Body of pancreas (tissue), 4 donors: ENCODE results near the gene ARG2. TPM values are rescaled to one million over a fixed set of nuclear protein-coding genes. Genes with fewer than 3 reads are reported as not detected.

ENCODE experiments used
- ATAC-seq: fragments of 150-250 bp; one replicate; pipeline ENCODE4 v1.9.1; 2016
- DNase-seq, 4 donors: peaks; one replicate each; pipeline ENCODE4 v3.0.0-alpha.2; 2019
- H3K27ac ChIP-seq, 4 donors: fragments of 200-600 bp; sonication (generic); 1 replicate in 3 of 4; 2 replicates in 1 of 4; pipeline versions ENCODE4 v1.5.1 to v1.6.1; 2016 to 2019; ENCODE audit warnings: mild to moderate bottlenecking in 1 of 4, mixed read lengths in 1 of 4, moderate library complexity in 1 of 4
- H3K27me3 ChIP-seq, 2 donors: fragments of 200-600 bp; sonication (generic); one replicate each; pipeline ENCODE4 v1.6.0; 2016; ENCODE audit warnings: mild to moderate bottlenecking in 1 of 2
- H3K36me3 ChIP-seq, 2 donors: fragments of 200-600 bp; sonication (generic); replicated peaks in 1 of 2; 2 replicates each; pipeline ENCODE4 v1.5.1; 2016; ENCODE audit warnings: low read depth in 2 of 2; ENCODE audit not compliant: insufficient read depth in 1 of 2
- H3K4me1 ChIP-seq: fragments of 200-600 bp; sonication (generic); one replicate; pipeline ENCODE4 v1.6.0; 2016
- H3K4me3 ChIP-seq, 2 donors: fragments of 200-600 bp; sonication (generic); 1 replicate in 1 of 2; 2 replicates in 1 of 2; pipeline ENCODE4 v1.5.1; 2016 to 2019
- H3K9me3 ChIP-seq, 3 donors: fragments of 200-600 bp; sonication (generic); 1 replicate in 2 of 3; 2 replicates in 1 of 3; pipeline ENCODE4 v1.5.1; 2016
- CTCF ChIP-seq, 7 experiments: fragments of 450-650 bp in 4 of 7; fragments of 200-600 bp in 3 of 7; sonication (generic) in 3 of 7; IDR thresholded peaks; one replicate each; pipeline ENCODE4 v1.5.1; 2016 to 2019; ENCODE audit warnings: antibody characterized with exemption in 7 of 7
- POLR2A ChIP-seq, 3 donors: fragments of 450-650 bp; IDR thresholded peaks; one replicate each; pipeline ENCODE4 v1.6.1; 2016; ENCODE audit warnings: antibody characterized with exemption in 3 of 3, mild to moderate bottlenecking in 2 of 3
- WGBS, 2 donors: methylation state at CpG; one replicate each; pipeline ENCODE4 v1.1.5; 2017; 5-methylcytosine and 5-hydroxymethylcytosine counted together
- intact Hi-C: fragments of 100-400 bp; cut with DNase I; formaldehyde crosslinking; loops from one replicate; pipeline ENCODE4 v1.15.1; 2023
- total RNA-seq, 2 donors: library from RNA; depleted of rRNA; stranded (reverse); fragments of >200 nt; gene quantifications; one replicate each; pipeline ENCODE4 v1.1.0, GENCODE V29; 2016

ARG2 gene
- total RNA-seq, 2 donors from 2014 or later: 3.6 to 4.6 TPM

- TF ChIP-seq POLR2A (IDR thresholded peaks at IDR 0.05) (no peak), CTCF (IDR thresholded peaks at IDR 0.05) (peak in 4 of 7 experiments; percentile 12 to 28 (median 21))
- intact Hi-C loops: no loop called here
Measured at GRCh38 chr14:67674139-67674479, 54.4 kb downstream of the ARG2 start.

GRCh38 chr14:67674480-67675218, 54.9 kb downstream of the ARG2 start, which contains the start of gene VTI1B:
VTI1B (minus strand) TSS chr14:67674632; CDS start chr14:67674489, 143 bp downstream.
- DNase-seq: peak; percentile 67 to 81 (median 76)
- TF ChIP-seq POLR2A (IDR thresholded peaks at IDR 0.05): peak; percentile 47 to 85 (median 78)
- no peak for TF ChIP-seq CTCF (IDR thresholded peaks at IDR 0.05)
- intact Hi-C loops: no loop called here
- WGBS, 2 donors: 0% methylated on average over 6 to 79 of the region's 87 CpGs
- Histone ChIP-seq H3K4me3 (peak within 1 kb of the TSS; percentile 87 to 95), H3K36me3 (no peaks in the 10 kb centered on the region), H3K9me3 (no peaks in the 10 kb centered on the region), H3K27ac (peak within 1 kb of the TSS; percentile 95 to 100 (median 98)), H3K27me3 (no peaks in the 10 kb centered on the region), H3K4me1 (peaks cover 36% of the 10 kb centered on the region)
- peak; percentile 92 for ATAC-seq

More at GRCh38 chr14:67674139-67674479, 54.4 kb downstream of the ARG2 start:
- DNase-seq (peak; percentile 67 to 77 (median 70)), ATAC-seq (peak; percentile 73)
- Histone ChIP-seq H3K4me1 (peaks cover 37% of the 10 kb centered on the region), H3K9me3 (no peaks in the 10 kb centered on the region), H3K36me3 (no peaks in the 10 kb centered on the region), H3K27me3 (no peaks in the 10 kb centered on the region), H3K4me3 (peak overlapping the region; percentile 87 to 95), H3K27ac (peak overlapping the region; percentile 95 to 100 (median 98))
- 0 to 1% methylated on average over 1 to 14 of the region's 25 CpGs for WGBS, 2 donors

- ATAC-seq: no peak
Measured at GRCh38 chr14:67675219-67675582, 55.5 kb downstream of the ARG2 start.

GRCh38 chr14:67679006-67679405, 59.3 kb downstream of the ARG2 start:
- intact Hi-C loops: no loop called here
- Histone ChIP-seq H3K4me1 (peaks cover 8% of the 10 kb centered on the region), H3K9me3 (no peaks in the 10 kb centered on the region), H3K27ac (no peak overlapping the region), H3K36me3 (no peaks in the 10 kb centered on the region), H3K4me3 (no peak overlapping the region), H3K27me3 (no peaks in the 10 kb centered on the region)
- DNase-seq (no peak), ATAC-seq (no peak)
- WGBS, 2 donors: 59 to 68% methylated on average over 2 of the region's 2 CpGs
- TF ChIP-seq POLR2A (IDR thresholded peaks at IDR 0.05) (no peak), CTCF (IDR thresholded peaks at IDR 0.05) (no peak)

More at GRCh38 chr14:67675219-67675582, 55.5 kb downstream of the ARG2 start:
- no peaks in the 10 kb centered on the region for H3K9me3 ChIP-seq
- intact Hi-C loops: no loop called here
- TF ChIP-seq CTCF (IDR thresholded peaks at IDR 0.05) (no peak), POLR2A (IDR thresholded peaks at IDR 0.05) (no peak)
- 22 to 28% methylated on average over 16 of the region's 16 CpGs for WGBS, 2 donors
- H3K27me3 ChIP-seq: no peaks in the 10 kb centered on the region
- H3K4me1 ChIP-seq: peaks cover 36% of the 10 kb centered on the region
- H3K27ac ChIP-seq: peak overlapping the region; percentile 95 to 100 (median 98)
- H3K36me3 ChIP-seq: no peaks in the 10 kb centered on the region
- DNase-seq: no peak
- H3K4me3 ChIP-seq: peak overlapping the region; percentile 87 to 95
